ENCODE measurements around the gene DCAF15.

- TF ChIP-seq, protein P1, sequence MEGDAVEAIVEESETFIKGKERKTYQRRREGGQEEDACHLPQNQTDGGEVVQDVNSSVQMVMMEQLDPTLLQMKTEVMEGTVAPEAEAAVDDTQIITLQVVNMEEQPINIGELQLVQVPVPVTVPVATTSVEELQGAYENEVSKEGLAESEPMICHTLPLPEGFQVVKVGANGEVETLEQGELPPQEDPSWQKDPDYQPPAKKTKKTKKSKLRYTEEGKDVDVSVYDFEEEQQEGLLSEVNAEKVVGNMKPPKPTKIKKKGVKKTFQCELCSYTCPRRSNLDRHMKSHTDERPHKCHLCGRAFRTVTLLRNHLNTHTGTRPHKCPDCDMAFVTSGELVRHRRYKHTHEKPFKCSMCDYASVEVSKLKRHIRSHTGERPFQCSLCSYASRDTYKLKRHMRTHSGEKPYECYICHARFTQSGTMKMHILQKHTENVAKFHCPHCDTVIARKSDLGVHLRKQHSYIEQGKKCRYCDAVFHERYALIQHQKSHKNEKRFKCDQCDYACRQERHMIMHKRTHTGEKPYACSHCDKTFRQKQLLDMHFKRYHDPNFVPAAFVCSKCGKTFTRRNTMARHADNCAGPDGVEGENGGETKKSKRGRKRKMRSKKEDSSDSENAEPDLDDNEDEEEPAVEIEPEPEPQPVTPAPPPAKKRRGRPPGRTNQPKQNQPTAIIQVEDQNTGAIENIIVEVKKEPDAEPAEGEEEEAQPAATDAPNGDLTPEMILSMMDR (IDR thresholded peaks at IDR 0.05), result no peak
- TF ChIP-seq POLR2A (IDR thresholded peaks at IDR 0.05), result no peak
Observed at GRCh38 chr19:13977803-13978202, 25.5 kb downstream of the DCAF15 start.
